Measurements from ENCODE around the gene KAT6B.

- TF ChIP-seq CTCF (conservative IDR thresholded peaks at IDR 0.05 in 1 of 2, IDR thresholded peaks at IDR 0.05 in 1 of 2; ENCODE audit: low read depth in 1 of 2, low read length in 2 of 2), result no peak
- TF ChIP-seq EZH2 (IDR thresholded peaks at IDR 0.05; ENCODE audit: low read length, missing control alignments), result no peak
These were observed 16.3 kb upstream of the KAT6B start for GRCh38 chr10:74810087-74810486.

Measured in fibroblast of lung (primary cell).